OCI-LY3 (cell line): Measurements from ENCODE around the gene CLDN17.

Source experiments
- H2AFZ ChIP-seq: fragments of 200-600, 300-600 bp; shearing (Covaris generic); 2 replicates; pipeline ENCODE4 v1.6.0; 2014; ENCODE audit warnings: antibody characterized with exemption, low read depth, low read length
- H3K27ac ChIP-seq: fragments of 200-600, 300-600 bp; sonication (generic); 2 replicates; pipeline ENCODE4 v1.5.1; 2014; ENCODE audit warnings: mild to moderate bottlenecking, low read length, moderate library complexity, mixed read lengths
- H3K27me3 ChIP-seq: fragments of 200-600, 300-600 bp; sonication (generic); 2 replicates; pipeline ENCODE4 v1.6.1; 2014; ENCODE audit warnings: low read depth, low read length, mixed read lengths
- H3K36me3 ChIP-seq: fragments of 200-600, 300-600 bp; sonication (generic); replicated peaks from 2 replicates; pipeline ENCODE3; 2014; ENCODE audit warnings: low read depth, low read length, mixed read lengths
- H3K4me1 ChIP-seq: fragments of 300-600, 200-600 bp; sonication (generic); 2 replicates; pipeline ENCODE4 v1.6.1; 2014; ENCODE audit warnings: low read length, mixed read lengths
- H3K4me2 ChIP-seq: fragments of 200-600, 300-600 bp; sonication (generic); 2 replicates; pipeline ENCODE4 v1.6.1; 2014; ENCODE audit warnings: low read length, mixed read lengths
- H3K4me3 ChIP-seq: fragments of 300-600, 200-600 bp; sonication (generic); 2 replicates; pipeline ENCODE4 v1.5.1; 2014; ENCODE audit warnings: antibody characterized with exemption, mild to moderate bottlenecking, low read length, moderate library complexity
- H3K79me2 ChIP-seq: fragments of 300-600, 200-600 bp; shearing (Covaris generic); 2 replicates; pipeline ENCODE4 v1.6.1; 2014; ENCODE audit warnings: mild to moderate bottlenecking, low read length, mixed read lengths
- H3K9ac ChIP-seq: fragments of 300-600, 200-600 bp; shearing (Covaris generic); 2 replicates; pipeline ENCODE4 v1.6.0; 2014; ENCODE audit warnings: mild to moderate bottlenecking, low read length, moderate library complexity
- H3K9me3 ChIP-seq: fragments of 200-600, 300-600 bp; shearing (Covaris generic); 2 replicates; pipeline ENCODE4 v1.6.1; 2014; ENCODE audit warnings: low read length, mixed read lengths; ENCODE audit not compliant: insufficient read depth
- H4K20me1 ChIP-seq: fragments of 200-600, 300-600 bp; sonication (generic); 2 replicates; pipeline ENCODE4 v1.6.1; 2016; ENCODE audit warnings: low read length, mixed read lengths; ENCODE audit not compliant: insufficient read depth
- CTCF ChIP-seq: fragments of 200-600, 300-600 bp; sonication (generic); IDR thresholded peaks from 2 replicates; pipeline ENCODE4 v1.5.1; 2014; ENCODE audit warnings: antibody characterized with exemption, low read length, low read depth
- EZH2phosphoT487 ChIP-seq: fragments of 200-600 bp; shearing (Covaris generic); IDR thresholded peaks from 2 replicates; pipeline ENCODE4 v1.6.1; 2018; ENCODE audit warnings: antibody characterized with exemption, mixed run types, low read depth

The CLDN17 gene

GRCh38 chr21:30193201-30193600 is 26.6 kb upstream of the CLDN17 start:
- Histone ChIP-seq H3K4me2 (no peak overlapping the region), H3K9ac (no peak overlapping the region), H3K27ac (no peak overlapping the region), H3K9me3 (no peaks in the 10 kb centered on the region), H3K4me3 (no peak overlapping the region), H3K36me3 (no peaks in the 10 kb centered on the region), H3K79me2 (no peaks in the 10 kb centered on the region), H4K20me1 (no peaks in the 10 kb centered on the region), H2AFZ (no peak overlapping the region), H3K4me1 (no peaks in the 10 kb centered on the region), H3K27me3 (no peaks in the 10 kb centered on the region)
- TF ChIP-seq CTCF, result no peak
- TF ChIP-seq EZH2phosphoT487, result no peak

GRCh38 chr21:30190554-30190953 is 23.9 kb upstream of the CLDN17 start:
- Histone ChIP-seq H3K4me3 (no peak overlapping the region), H3K9ac (no peak overlapping the region), H3K4me2 (no peak overlapping the region), H3K27ac (no peak overlapping the region), H3K4me1 (no peaks in the 10 kb centered on the region), H2AFZ (no peak overlapping the region), H3K36me3 (no peaks in the 10 kb centered on the region), H3K79me2 (no peaks in the 10 kb centered on the region), H3K9me3 (no peaks in the 10 kb centered on the region), H3K27me3 (no peaks in the 10 kb centered on the region), H4K20me1 (no peaks in the 10 kb centered on the region)
- TF ChIP-seq EZH2phosphoT487 (no peak), CTCF (no peak)

- H3K27ac ChIP-seq, result no peak overlapping the region
Observed at GRCh38 chr21:30189773-30190172, 23.2 kb upstream of the CLDN17 start.

GRCh38 chr21:30186242-30186641 is 19.6 kb upstream of the CLDN17 start:
- Histone ChIP-seq H3K27ac (no peak overlapping the region), H3K36me3 (no peaks in the 10 kb centered on the region), H3K79me2 (no peaks in the 10 kb centered on the region), H3K4me2 (no peak overlapping the region), H3K9ac (no peak overlapping the region), H3K27me3 (no peaks in the 10 kb centered on the region), H2AFZ (no peak overlapping the region), H3K4me1 (no peaks in the 10 kb centered on the region), H3K4me3 (no peak overlapping the region), H3K9me3 (no peaks in the 10 kb centered on the region), H4K20me1 (no peaks in the 10 kb centered on the region)
- TF ChIP-seq CTCF (no peak), EZH2phosphoT487 (no peak)

More at GRCh38 chr21:30189773-30190172, 23.2 kb upstream of the CLDN17 start:
- Histone ChIP-seq H3K9ac (no peak overlapping the region), H4K20me1 (no peaks in the 10 kb centered on the region), H3K4me1 (no peaks in the 10 kb centered on the region), H2AFZ (no peak overlapping the region), H3K4me3 (no peak overlapping the region), H3K27me3 (no peaks in the 10 kb centered on the region), H3K4me2 (no peak overlapping the region), H3K9me3 (no peaks in the 10 kb centered on the region), H3K36me3 (no peaks in the 10 kb centered on the region), H3K79me2 (no peaks in the 10 kb centered on the region)
- no peak for TF ChIP-seq EZH2phosphoT487
- no peak for TF ChIP-seq CTCF
